ENCODE measurements around the gene OR4F6.
"Not testable (repeated sequence)": the region's sequence is repeated elsewhere in the genome, so short reads cannot be mapped to it uniquely, and the experiment has no call there.

Gene OR4F6

GRCh38 chr15:101781928-101782327 lies 21.4 kb upstream of the OR4F6 start:
- H3K9ac ChIP-seq (ENCODE audit: low read depth in 1 of 2, low read length in 2 of 2) = no peak overlapping the region
- H3K9me3 ChIP-seq (ENCODE audit: control insufficient read depth in 2 of 2, low read length in 2 of 2) = no peaks in the 10 kb centered on the region
- H3K4me3 ChIP-seq (ENCODE audit: low read length in 2 of 2) = no peak overlapping the region
- H3K27me3 ChIP-seq (ENCODE audit: control insufficient read depth in 2 of 2, insufficient read depth in 2 of 2, low read length in 2 of 2) = no peaks in the 10 kb centered on the region
- no peaks in the 10 kb centered on the region for H3K4me1 ChIP-seq (ENCODE audit: control insufficient read depth in 2 of 2, insufficient read depth in 2 of 2, low read length in 2 of 2)
- no peak overlapping the region for H3K27ac ChIP-seq (ENCODE audit: low read depth in 2 of 2, low read length in 2 of 2)
- H3K36me3 ChIP-seq (ENCODE audit: control insufficient read depth in 2 of 2, insufficient read depth in 2 of 2, low read length in 2 of 2) = no peaks in the 10 kb centered on the region

GRCh38 chr15:101784644-101785043 lies 18.7 kb upstream of the OR4F6 start:
- Histone ChIP-seq H3K9ac (ENCODE audit: low read depth in 1 of 2, low read length in 2 of 2) (no peak overlapping the region), H3K36me3 (ENCODE audit: control insufficient read depth in 2 of 2, insufficient read depth in 2 of 2, low read length in 2 of 2) (no peaks in the 10 kb centered on the region), H3K27me3 (ENCODE audit: control insufficient read depth in 2 of 2, insufficient read depth in 2 of 2, low read length in 2 of 2) (no peaks in the 10 kb centered on the region), H3K4me1 (ENCODE audit: control insufficient read depth in 2 of 2, insufficient read depth in 2 of 2, low read length in 2 of 2) (no peaks in the 10 kb centered on the region), H3K27ac (ENCODE audit: low read depth in 2 of 2, low read length in 2 of 2) (no peak overlapping the region), H3K9me3 (ENCODE audit: control insufficient read depth in 2 of 2, low read length in 2 of 2) (no peaks in the 10 kb centered on the region), H3K4me3 (ENCODE audit: low read length in 2 of 2) (no peak overlapping the region)

- not testable (repeated sequence) for H3K36me3 ChIP-seq (ENCODE audit: control insufficient read depth in 2 of 2, insufficient read depth in 2 of 2, low read length in 2 of 2); H3K4me1 ChIP-seq (ENCODE audit: control insufficient read depth in 2 of 2, insufficient read depth in 2 of 2, low read length in 2 of 2); H3K27ac ChIP-seq (ENCODE audit: low read depth in 2 of 2, low read length in 2 of 2); H3K9ac ChIP-seq (ENCODE audit: low read depth in 1 of 2, low read length in 2 of 2); H3K4me3 ChIP-seq (ENCODE audit: low read length in 2 of 2); H3K27me3 ChIP-seq (ENCODE audit: control insufficient read depth in 2 of 2, insufficient read depth in 2 of 2, low read length in 2 of 2); H3K9me3 ChIP-seq (ENCODE audit: control insufficient read depth in 2 of 2, low read length in 2 of 2)
Observed at GRCh38 chr15:101786422-101786821, 16.9 kb upstream of the OR4F6 start.

GRCh38 chr15:101788001-101788400 lies 15.3 kb upstream of the OR4F6 start:
- H3K4me1 ChIP-seq (ENCODE audit: control insufficient read depth in 2 of 2, insufficient read depth in 2 of 2, low read length in 2 of 2); H3K36me3 ChIP-seq (ENCODE audit: control insufficient read depth in 2 of 2, insufficient read depth in 2 of 2, low read length in 2 of 2); H3K4me3 ChIP-seq (ENCODE audit: low read length in 2 of 2); H3K9ac ChIP-seq (ENCODE audit: low read depth in 1 of 2, low read length in 2 of 2); H3K27me3 ChIP-seq (ENCODE audit: control insufficient read depth in 2 of 2, insufficient read depth in 2 of 2, low read length in 2 of 2); H3K27ac ChIP-seq (ENCODE audit: low read depth in 2 of 2, low read length in 2 of 2); H3K9me3 ChIP-seq (ENCODE audit: control insufficient read depth in 2 of 2, low read length in 2 of 2): not testable (repeated sequence)

GRCh38 chr15:101788503-101789269 lies 14.6 kb upstream of the OR4F6 start:
- not testable (repeated sequence) for H3K36me3 ChIP-seq (ENCODE audit: control insufficient read depth in 2 of 2, insufficient read depth in 2 of 2, low read length in 2 of 2); H3K27me3 ChIP-seq (ENCODE audit: control insufficient read depth in 2 of 2, insufficient read depth in 2 of 2, low read length in 2 of 2); H3K27ac ChIP-seq (ENCODE audit: low read depth in 2 of 2, low read length in 2 of 2); H3K9ac ChIP-seq (ENCODE audit: low read depth in 1 of 2, low read length in 2 of 2); H3K4me3 ChIP-seq (ENCODE audit: low read length in 2 of 2); H3K4me1 ChIP-seq (ENCODE audit: control insufficient read depth in 2 of 2, insufficient read depth in 2 of 2, low read length in 2 of 2); H3K9me3 ChIP-seq (ENCODE audit: control insufficient read depth in 2 of 2, low read length in 2 of 2)

- not testable (repeated sequence) for H3K27me3 ChIP-seq (ENCODE audit: control insufficient read depth in 2 of 2, insufficient read depth in 2 of 2, low read length in 2 of 2); H3K9ac ChIP-seq (ENCODE audit: low read depth in 1 of 2, low read length in 2 of 2); H3K9me3 ChIP-seq (ENCODE audit: control insufficient read depth in 2 of 2, low read length in 2 of 2); H3K27ac ChIP-seq (ENCODE audit: low read depth in 2 of 2, low read length in 2 of 2); H3K4me1 ChIP-seq (ENCODE audit: control insufficient read depth in 2 of 2, insufficient read depth in 2 of 2, low read length in 2 of 2); H3K36me3 ChIP-seq (ENCODE audit: control insufficient read depth in 2 of 2, insufficient read depth in 2 of 2, low read length in 2 of 2); H3K4me3 ChIP-seq (ENCODE audit: low read length in 2 of 2)
Observed at GRCh38 chr15:101790748-101791147, 12.6 kb upstream of the OR4F6 start.

GRCh38 chr15:101793981-101794380 lies 9.3 kb upstream of the OR4F6 start:
- not testable (repeated sequence) for H3K36me3 ChIP-seq (ENCODE audit: control insufficient read depth in 2 of 2, insufficient read depth in 2 of 2, low read length in 2 of 2); H3K9me3 ChIP-seq (ENCODE audit: control insufficient read depth in 2 of 2, low read length in 2 of 2); H3K4me1 ChIP-seq (ENCODE audit: control insufficient read depth in 2 of 2, insufficient read depth in 2 of 2, low read length in 2 of 2)

GRCh38 chr15:101795455-101795854 lies 7.9 kb upstream of the OR4F6 start:
- Histone ChIP-seq H3K36me3 (ENCODE audit: control insufficient read depth in 2 of 2, insufficient read depth in 2 of 2, low read length in 2 of 2) (no peaks in the 10 kb centered on the region), H3K9ac (ENCODE audit: low read depth in 1 of 2, low read length in 2 of 2) (no peak overlapping the region), H3K4me1 (ENCODE audit: control insufficient read depth in 2 of 2, insufficient read depth in 2 of 2, low read length in 2 of 2) (no peaks in the 10 kb centered on the region), H3K9me3 (ENCODE audit: control insufficient read depth in 2 of 2, low read length in 2 of 2) (no peaks in the 10 kb centered on the region), H3K27ac (ENCODE audit: low read depth in 2 of 2, low read length in 2 of 2) (no peak overlapping the region), H3K27me3 (ENCODE audit: control insufficient read depth in 2 of 2, insufficient read depth in 2 of 2, low read length in 2 of 2) (no peaks in the 10 kb centered on the region), H3K4me3 (ENCODE audit: low read length in 2 of 2) (no peak overlapping the region)

More at GRCh38 chr15:101793981-101794380, 9.3 kb upstream of the OR4F6 start:
- H3K9ac ChIP-seq (ENCODE audit: low read depth in 1 of 2, low read length in 2 of 2); H3K4me3 ChIP-seq (ENCODE audit: low read length in 2 of 2); H3K27ac ChIP-seq (ENCODE audit: low read depth in 2 of 2, low read length in 2 of 2); H3K27me3 ChIP-seq (ENCODE audit: control insufficient read depth in 2 of 2, insufficient read depth in 2 of 2, low read length in 2 of 2): not testable (repeated sequence)

GRCh38 chr15:101799665-101800064 lies 3.6 kb upstream of the OR4F6 start:
- Histone ChIP-seq H3K36me3 (ENCODE audit: control insufficient read depth in 2 of 2, insufficient read depth in 2 of 2, low read length in 2 of 2) (no peaks in the 10 kb centered on the region), H3K27ac (ENCODE audit: low read depth in 2 of 2, low read length in 2 of 2) (no peak overlapping the region), H3K9ac (ENCODE audit: low read depth in 1 of 2, low read length in 2 of 2) (no peak overlapping the region), H3K4me1 (ENCODE audit: control insufficient read depth in 2 of 2, insufficient read depth in 2 of 2, low read length in 2 of 2) (no peaks in the 10 kb centered on the region), H3K27me3 (ENCODE audit: control insufficient read depth in 2 of 2, insufficient read depth in 2 of 2, low read length in 2 of 2) (no peaks in the 10 kb centered on the region), H3K9me3 (ENCODE audit: control insufficient read depth in 2 of 2, low read length in 2 of 2) (no peaks in the 10 kb centered on the region), H3K4me3 (ENCODE audit: low read length in 2 of 2) (no peak overlapping the region)

- H3K4me1 ChIP-seq (ENCODE audit: control insufficient read depth in 2 of 2, insufficient read depth in 2 of 2, low read length in 2 of 2) = no peaks in the 10 kb centered on the region
- no peaks in the 10 kb centered on the region for H3K9me3 ChIP-seq (ENCODE audit: control insufficient read depth in 2 of 2, low read length in 2 of 2)
- no peak overlapping the region for H3K27ac ChIP-seq (ENCODE audit: low read depth in 2 of 2, low read length in 2 of 2)
- no peak overlapping the region for H3K4me3 ChIP-seq (ENCODE audit: low read length in 2 of 2)
- H3K9ac ChIP-seq (ENCODE audit: low read depth in 1 of 2, low read length in 2 of 2) = no peak overlapping the region
- H3K36me3 ChIP-seq (ENCODE audit: control insufficient read depth in 2 of 2, insufficient read depth in 2 of 2, low read length in 2 of 2) = no peaks in the 10 kb centered on the region
- no peaks in the 10 kb centered on the region for H3K27me3 ChIP-seq (ENCODE audit: control insufficient read depth in 2 of 2, insufficient read depth in 2 of 2, low read length in 2 of 2)
Observed at GRCh38 chr15:101801048-101801447, 2.3 kb upstream of the OR4F6 start.

- H3K4me1 ChIP-seq (ENCODE audit: control insufficient read depth in 2 of 2, insufficient read depth in 2 of 2, low read length in 2 of 2) = no peaks in the 10 kb centered on the region
- no peak overlapping the region for H3K9ac ChIP-seq (ENCODE audit: low read depth in 1 of 2, low read length in 2 of 2)
- H3K4me3 ChIP-seq (ENCODE audit: low read length in 2 of 2) = no peak overlapping the region
- H3K36me3 ChIP-seq (ENCODE audit: control insufficient read depth in 2 of 2, insufficient read depth in 2 of 2, low read length in 2 of 2) = no peaks in the 10 kb centered on the region
- H3K27me3 ChIP-seq (ENCODE audit: control insufficient read depth in 2 of 2, insufficient read depth in 2 of 2, low read length in 2 of 2) = no peaks in the 10 kb centered on the region
- no peaks in the 10 kb centered on the region for H3K9me3 ChIP-seq (ENCODE audit: control insufficient read depth in 2 of 2, low read length in 2 of 2)
- H3K27ac ChIP-seq (ENCODE audit: low read depth in 2 of 2, low read length in 2 of 2) = no peak overlapping the region
Observed at GRCh38 chr15:101803676-101804075, 367 bp downstream of the OR4F6 start.
